ENCODE results near the gene HEY2. TPM values are rescaled to one million over a fixed set of nuclear protein-coding genes. Genes with fewer than 3 reads are reported as not detected.
"Not testable (repeated sequence)": the region's sequence is repeated elsewhere in the genome, so short reads cannot be mapped to it uniquely, and the experiment has no call there.

Gene HEY2
- total and polyA plus RNA-seq, 11 donors: 19.9 to 50.9 (median 36.0) TPM

DNA sequence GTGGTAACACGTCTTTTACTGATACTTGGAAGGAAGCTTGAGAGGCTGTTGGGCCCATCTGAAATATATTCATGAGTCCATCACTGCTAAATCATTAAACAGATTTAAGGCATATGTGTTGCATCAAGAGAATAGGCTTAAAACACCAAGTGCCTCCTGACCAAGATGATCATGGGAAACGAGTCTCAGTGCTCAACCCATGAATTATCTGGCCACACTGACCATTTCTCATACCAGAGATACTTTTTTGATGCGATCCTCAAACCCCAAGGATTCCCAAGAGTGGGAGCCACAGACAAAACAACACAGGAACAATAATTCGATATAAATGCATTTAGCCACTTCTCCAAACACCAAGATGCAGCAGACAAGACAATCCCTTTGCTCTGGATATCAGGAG lies 17.2 kb downstream of the HEY2 start:
- WGBS, 4 donors: 69 to 84% (median 78%) methylated on average over 4 of the region's 4 CpGs
- no peak for ATAC-seq
- intact Hi-C loops (cut with DNase I): loop anchor here in 7 of 10 donors (5.0 to 10.0 kb wide), 7 partner anchors 252 to 899 kb away; partner anchors contain the start of gene TPD52L1 (in 1 of the 7)

DNA sequence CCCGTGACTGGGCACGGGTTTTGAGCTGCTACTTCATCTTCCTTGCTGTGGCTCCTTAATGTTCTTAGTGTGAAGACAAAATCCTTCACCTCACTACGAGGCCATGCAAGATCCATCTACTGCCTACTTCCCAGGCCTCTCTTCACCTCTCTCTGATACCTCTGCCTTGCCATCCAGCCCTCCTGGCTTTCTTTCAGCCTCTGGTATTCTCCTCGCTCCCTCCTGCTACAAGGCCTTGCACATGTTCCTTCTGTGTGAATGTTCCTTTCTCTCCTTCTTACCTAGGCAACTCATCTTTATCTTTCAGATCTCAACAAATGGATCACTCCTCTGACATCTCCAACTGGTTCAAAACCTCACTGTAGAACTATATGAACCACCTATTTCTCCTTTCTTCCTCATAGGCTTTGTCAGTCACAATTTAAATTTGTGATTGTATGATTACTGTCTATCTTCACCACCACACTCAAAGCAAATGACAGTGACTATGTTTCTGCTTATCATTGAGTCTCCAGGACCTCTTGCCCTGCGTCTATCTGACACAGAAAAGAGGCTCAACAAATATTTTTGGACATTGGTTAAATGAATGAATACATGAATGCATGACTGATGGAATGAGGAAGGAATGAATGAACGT lies 19.8 kb downstream of the HEY2 start:
- no peak for ATAC-seq

More for the DNA sequence above, 17.2 kb downstream of the HEY2 start:
- Histone ChIP-seq H3K36me3 (peaks cover 0 to 5% (median 0%) of the 10 kb centered on the region in 9 donors), H3K9me3 (no peaks in the 10 kb centered on the region), H3K4me3 (no peak overlapping the region), H3K27ac (no peak overlapping the region), H3K27me3 (peaks cover 0 to 7% (median 0%) of the 10 kb centered on the region in 9 donors), H3K4me1 (peaks cover 0 to 25% (median 0%) of the 10 kb centered on the region in 12 donors)
- no peak for TF ChIP-seq POLR2A (IDR thresholded peaks at IDR 0.05)
- TF ChIP-seq, protein P1, sequence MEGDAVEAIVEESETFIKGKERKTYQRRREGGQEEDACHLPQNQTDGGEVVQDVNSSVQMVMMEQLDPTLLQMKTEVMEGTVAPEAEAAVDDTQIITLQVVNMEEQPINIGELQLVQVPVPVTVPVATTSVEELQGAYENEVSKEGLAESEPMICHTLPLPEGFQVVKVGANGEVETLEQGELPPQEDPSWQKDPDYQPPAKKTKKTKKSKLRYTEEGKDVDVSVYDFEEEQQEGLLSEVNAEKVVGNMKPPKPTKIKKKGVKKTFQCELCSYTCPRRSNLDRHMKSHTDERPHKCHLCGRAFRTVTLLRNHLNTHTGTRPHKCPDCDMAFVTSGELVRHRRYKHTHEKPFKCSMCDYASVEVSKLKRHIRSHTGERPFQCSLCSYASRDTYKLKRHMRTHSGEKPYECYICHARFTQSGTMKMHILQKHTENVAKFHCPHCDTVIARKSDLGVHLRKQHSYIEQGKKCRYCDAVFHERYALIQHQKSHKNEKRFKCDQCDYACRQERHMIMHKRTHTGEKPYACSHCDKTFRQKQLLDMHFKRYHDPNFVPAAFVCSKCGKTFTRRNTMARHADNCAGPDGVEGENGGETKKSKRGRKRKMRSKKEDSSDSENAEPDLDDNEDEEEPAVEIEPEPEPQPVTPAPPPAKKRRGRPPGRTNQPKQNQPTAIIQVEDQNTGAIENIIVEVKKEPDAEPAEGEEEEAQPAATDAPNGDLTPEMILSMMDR (IDR thresholded peaks at IDR 0.05): no peak
- no peak for DNase-seq

DNA sequence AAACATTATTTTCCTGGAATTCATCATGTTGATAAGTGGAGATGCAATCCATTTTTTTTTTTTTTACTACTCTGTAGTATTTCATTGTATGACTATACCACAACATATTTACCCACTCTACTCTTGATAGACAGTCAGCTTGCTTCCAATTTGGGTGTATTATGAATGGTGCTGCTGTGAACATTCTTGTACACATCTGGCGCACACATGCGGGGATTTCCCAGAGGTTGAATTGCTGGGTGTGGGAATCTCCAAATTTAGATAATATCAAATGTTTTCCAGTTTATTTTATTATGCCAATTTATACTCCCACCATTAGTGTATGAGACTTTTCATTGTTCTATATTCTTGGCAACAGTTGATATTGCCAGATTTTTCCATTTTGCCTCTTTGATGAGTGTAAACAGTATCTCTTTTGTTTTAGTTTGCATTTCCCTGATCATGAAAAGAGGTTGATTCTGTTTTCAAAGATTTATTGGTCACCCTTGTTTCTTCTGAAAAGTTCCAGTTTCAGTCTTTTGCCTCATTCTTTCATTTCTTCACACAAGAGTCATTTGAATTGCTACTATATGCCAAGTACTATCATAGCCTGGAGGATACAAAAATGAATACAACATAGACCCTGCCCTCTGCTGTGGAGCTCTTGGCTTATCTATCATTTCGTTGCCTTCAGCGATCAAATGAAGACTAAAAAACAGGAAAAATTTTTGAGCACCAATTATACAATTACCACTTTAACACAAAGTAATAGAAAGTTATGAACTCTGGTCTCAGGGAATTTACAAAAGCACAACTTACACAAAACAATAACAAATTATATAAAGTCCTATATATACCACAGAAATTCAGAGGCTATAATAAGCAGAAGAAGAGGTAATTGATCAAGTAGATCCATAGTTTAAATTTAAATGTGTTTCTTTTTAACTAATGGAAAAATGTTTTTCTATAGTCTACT lies 24.2 kb downstream of the HEY2 start:
- H3K4me3 ChIP-seq: no peak overlapping the region
- no peak for TF ChIP-seq POLR2A (IDR thresholded peaks at IDR 0.05)
- TF ChIP-seq, protein P1 (IDR thresholded peaks at IDR 0.05): no peak
- peak in 2 of 4 donors; percentile 14 to 50 for ATAC-seq
- no peaks in the 10 kb centered on the region for H3K36me3 ChIP-seq
- no peaks in the 10 kb centered on the region for H3K27me3 ChIP-seq
- no peak overlapping the region for H3K27ac ChIP-seq
- H3K4me1 ChIP-seq: no peaks in the 10 kb centered on the region
- DNase-seq: no peak
- intact Hi-C loops (cut with DNase I): loop anchor here in 1 of 10 donors (10.0 kb wide), 1 partner anchor 619 kb away; the partner anchor contains the start of gene TPD52L1
- no peaks in the 10 kb centered on the region for H3K9me3 ChIP-seq
- WGBS, 4 donors: 64 to 75% (median 67%) methylated on average over 4 of the region's 4 CpGs

More for the DNA sequence above, 19.8 kb downstream of the HEY2 start:
- Histone ChIP-seq H3K4me3 (no peak overlapping the region), H3K27ac (no peak overlapping the region), H3K9me3 (no peaks in the 10 kb centered on the region), H3K4me1 (peaks cover 0 to 18% (median 0%) of the 10 kb centered on the region in 12 donors), H3K36me3 (no peaks in the 10 kb centered on the region), H3K27me3 (peaks cover 0 to 7% (median 0%) of the 10 kb centered on the region in 9 donors)
- 65 to 73% (median 69%) methylated on average over 6 of the region's 6 CpGs for WGBS, 4 donors
- DNase-seq: no peak
- no peak for TF ChIP-seq POLR2A (IDR thresholded peaks at IDR 0.05)
- TF ChIP-seq, protein P1 (IDR thresholded peaks at IDR 0.05): no peak
- intact Hi-C loops (cut with DNase I): loop anchor here (1.0 to 10.0 kb wide), 13 partner anchors 254 to 902 kb away; partner anchors contain the start of gene TPD52L1 (in 2 of the 10)

DNA sequence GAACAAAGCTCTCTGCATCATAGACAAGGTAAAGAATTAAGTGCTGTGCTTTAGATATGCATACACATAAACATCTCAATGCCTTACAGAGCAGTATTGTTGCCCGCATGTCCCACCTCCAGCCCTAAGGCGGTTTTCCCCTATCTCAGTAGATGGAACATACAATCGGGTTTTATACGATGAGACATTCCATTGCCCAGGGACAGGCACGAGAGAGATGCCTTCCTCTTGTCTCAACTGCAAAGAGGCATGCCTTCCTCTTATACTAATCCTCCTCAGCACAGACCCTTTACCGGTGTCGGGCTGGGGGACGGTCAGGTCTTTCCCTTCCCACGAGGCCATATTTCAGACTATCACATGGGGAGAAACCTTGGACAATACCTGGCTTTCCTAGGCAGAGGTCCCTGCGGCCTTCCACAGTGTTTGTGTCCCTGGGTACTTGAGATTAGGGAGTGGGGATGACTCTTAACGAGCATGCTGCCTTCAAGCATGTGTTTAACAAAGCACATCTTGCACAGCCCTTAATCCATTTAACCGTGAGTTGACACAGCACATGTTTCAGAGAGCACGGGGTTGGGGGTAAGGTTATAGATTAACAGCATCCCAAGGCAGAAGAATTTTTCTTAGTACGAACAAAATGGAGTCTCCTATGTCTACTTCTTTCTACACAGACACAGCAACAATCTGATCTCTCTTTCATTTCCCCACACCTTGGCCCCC lies 26.8 kb downstream of the HEY2 start:
- not testable (repeated sequence) for DNase-seq, H3K9me3 ChIP-seq, H3K4me1 ChIP-seq, ATAC-seq, H3K27me3 ChIP-seq, H3K27ac ChIP-seq, H3K4me3 ChIP-seq, H3K36me3 ChIP-seq
- intact Hi-C loops (cut with DNase I): loop anchor here in 1 of 10 donors (10.0 kb wide), 1 partner anchor 621 kb away; the partner anchor contains the start of gene TPD52L1
- 75 to 79% (median 77%) methylated on average over 14 of the region's 14 CpGs for WGBS, 4 donors
